GM10847 (cell line): Measurements from ENCODE around the gene BEST2.

ENCODE experiments used
- POLR2A ChIP-seq: IDR thresholded peaks from 2 replicates; pipeline ENCODE4 v1.6.1; 2011; ENCODE audit not compliant: insufficient read length; ENCODE audit errors: extremely low read depth

BEST2 gene

GRCh38 chr19:12778017-12778904 lies 26.7 kb downstream of the BEST2 start:
- TF ChIP-seq POLR2A = peak; percentile 49

GRCh38 chr19:12778905-12779161 lies 27.2 kb downstream of the BEST2 start:
- TF ChIP-seq POLR2A = no peak

GRCh38 chr19:12779162-12779993 lies 27.8 kb downstream of the BEST2 start:
- TF ChIP-seq POLR2A = no peak

GRCh38 chr19:12782174-12782423 lies 30.5 kb downstream of the BEST2 start:
- no peak for TF ChIP-seq POLR2A

- peak; percentile 41 for TF ChIP-seq POLR2A
Observed at GRCh38 chr19:12782424-12783290, 31.1 kb downstream of the BEST2 start.

- TF ChIP-seq POLR2A = no peak
Observed at GRCh38 chr19:12783291-12783848, 31.8 kb downstream of the BEST2 start.

GRCh38 chr19:12783849-12784393 lies 32.3 kb downstream of the BEST2 start:
- TF ChIP-seq POLR2A = no peak

- no peak for TF ChIP-seq POLR2A
Observed at GRCh38 chr19:12784394-12784870, 32.8 kb downstream of the BEST2 start.

GRCh38 chr19:12784871-12785430 lies 33.4 kb downstream of the BEST2 start:
- TF ChIP-seq POLR2A = no peak

GRCh38 chr19:12785431-12786031 lies 33.9 kb downstream of the BEST2 start:
- TF ChIP-seq POLR2A = no peak

GRCh38 chr19:12786141-12786870 lies 34.7 kb downstream of the BEST2 start:
- TF ChIP-seq POLR2A = no peak

- TF ChIP-seq POLR2A = no peak
Observed at GRCh38 chr19:12786952-12787351, 35.4 kb downstream of the BEST2 start.

GRCh38 chr19:12787458-12787857 lies 35.9 kb downstream of the BEST2 start:
- no peak for TF ChIP-seq POLR2A
